Stimulated activated naive CD8-positive, alpha-beta T cell treated with anti-CD3 and anti-CD28 coated beads, Interleukin-15, Interleukin-2, amounts not matched to agents 100 ng/mL and 50 ng/mL, for 24 hours (primary cell): ENCODE results near the gene SLC5A2.
"Not testable (repeated sequence)": the region's sequence is repeated elsewhere in the genome, so short reads cannot be mapped to it uniquely, and the experiment has no call there.

Source experiments
- H3K27ac Mint-ChIP-seq: one replicate; pipeline ENCODE4 v1.8.0; 2021; ENCODE audit warnings: mild to moderate bottlenecking, mixed read lengths
- H3K27me3 Mint-ChIP-seq: one replicate; pipeline ENCODE4 v1.8.0; 2021; ENCODE audit warnings: mixed read lengths
- H3K36me3 Mint-ChIP-seq: one replicate; pipeline ENCODE4 v1.8.0; 2021; ENCODE audit warnings: low read depth, mixed read lengths
- H3K4me1 Mint-ChIP-seq: one replicate; pipeline ENCODE4 v1.8.0; 2021; ENCODE audit warnings: low read depth, mixed read lengths
- H3K4me3 Mint-ChIP-seq: one replicate; pipeline ENCODE4 v1.8.0; 2021; ENCODE audit warnings: mild to moderate bottlenecking, mixed read lengths
- H3K9me3 Mint-ChIP-seq: one replicate; pipeline ENCODE4 v1.8.0; 2021; ENCODE audit warnings: mixed read lengths

SLC5A2 gene

GRCh38 chr16:31536804-31537361 is 54.0 kb downstream of the SLC5A2 start:
- Mint-ChIP-seq H3K27ac (no peak overlapping the region), H3K36me3 (peaks cover 6% of the 10 kb centered on the region), H3K27me3 (peaks cover 51% of the 10 kb centered on the region), H3K9me3 (peaks cover 21% of the 10 kb centered on the region), H3K4me3 (no peak overlapping the region), H3K4me1 (peaks cover 17% of the 10 kb centered on the region)

DNA sequence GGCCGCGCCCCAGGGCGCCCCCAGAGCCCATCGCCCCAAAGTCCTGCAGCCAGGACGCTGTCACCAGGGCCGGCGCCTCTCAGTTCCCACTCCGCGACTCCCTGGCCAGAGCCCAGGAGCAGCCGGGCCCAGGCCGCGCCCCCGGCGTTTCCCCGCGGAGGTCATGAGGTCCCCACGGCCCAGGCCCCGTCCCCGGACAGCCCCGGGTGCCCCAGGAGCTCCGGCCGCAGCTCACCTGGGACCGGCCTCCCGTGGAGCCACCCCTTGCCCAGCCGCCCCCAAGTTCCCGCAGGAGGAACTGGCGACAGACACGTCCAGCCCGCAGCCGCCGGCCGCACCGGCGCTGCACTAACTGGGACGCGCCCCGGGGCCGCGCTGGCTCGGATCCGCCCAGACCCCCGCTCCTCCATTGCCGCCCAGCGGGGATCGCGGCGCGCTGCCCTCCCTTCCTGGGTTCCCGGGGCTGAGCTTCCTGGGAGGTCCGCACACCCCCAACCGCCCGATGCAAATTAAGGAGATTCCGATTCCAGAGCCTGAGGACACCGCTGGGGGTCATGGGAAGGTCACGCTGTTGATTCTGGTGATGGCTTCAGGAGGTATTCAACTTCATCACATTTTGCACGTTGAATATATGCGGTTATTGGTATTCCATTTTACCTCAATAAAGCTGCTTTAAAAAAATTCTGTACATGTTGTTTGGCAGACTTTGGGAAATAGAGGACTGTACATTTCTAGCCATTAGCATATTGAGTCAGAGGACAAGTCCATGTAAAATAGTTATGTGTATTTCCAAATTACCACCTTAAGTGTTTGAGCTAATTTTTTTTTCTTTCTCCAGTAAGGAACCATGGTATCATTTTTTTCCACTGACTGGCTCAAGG is 54.7 kb downstream of the SLC5A2 start:
- peaks cover 17% of the 10 kb centered on the region for H3K4me1 Mint-ChIP-seq
- peaks cover 6% of the 10 kb centered on the region for H3K36me3 Mint-ChIP-seq
- peaks cover 27% of the 10 kb centered on the region for H3K9me3 Mint-ChIP-seq
- peak overlapping the region; percentile 68 for H3K4me3 Mint-ChIP-seq
- H3K27ac Mint-ChIP-seq = peak overlapping the region; percentile 53
- peaks cover 57% of the 10 kb centered on the region for H3K27me3 Mint-ChIP-seq

- H3K9me3 Mint-ChIP-seq = peaks cover 28% of the 10 kb centered on the region
- peaks cover 57% of the 10 kb centered on the region for H3K27me3 Mint-ChIP-seq
- peak overlapping the region; percentile 53 for H3K27ac Mint-ChIP-seq
- not testable (repeated sequence) for H3K36me3 Mint-ChIP-seq
- peak overlapping the region; percentile 68 for H3K4me3 Mint-ChIP-seq
- H3K4me1 Mint-ChIP-seq = peaks cover 17% of the 10 kb centered on the region
Observed at GRCh38 chr16:31538243-31538598, 55.3 kb downstream of the SLC5A2 start.

- H3K9me3 Mint-ChIP-seq = peaks cover 28% of the 10 kb centered on the region
- not testable (repeated sequence) for H3K27ac Mint-ChIP-seq, H3K4me3 Mint-ChIP-seq, H3K36me3 Mint-ChIP-seq
- peaks cover 48% of the 10 kb centered on the region for H3K27me3 Mint-ChIP-seq
- peaks cover 17% of the 10 kb centered on the region for H3K4me1 Mint-ChIP-seq
Observed at GRCh38 chr16:31539762-31540161, 56.8 kb downstream of the SLC5A2 start.
